ENCODE measurements around the gene PHACTR3.

DNA sequence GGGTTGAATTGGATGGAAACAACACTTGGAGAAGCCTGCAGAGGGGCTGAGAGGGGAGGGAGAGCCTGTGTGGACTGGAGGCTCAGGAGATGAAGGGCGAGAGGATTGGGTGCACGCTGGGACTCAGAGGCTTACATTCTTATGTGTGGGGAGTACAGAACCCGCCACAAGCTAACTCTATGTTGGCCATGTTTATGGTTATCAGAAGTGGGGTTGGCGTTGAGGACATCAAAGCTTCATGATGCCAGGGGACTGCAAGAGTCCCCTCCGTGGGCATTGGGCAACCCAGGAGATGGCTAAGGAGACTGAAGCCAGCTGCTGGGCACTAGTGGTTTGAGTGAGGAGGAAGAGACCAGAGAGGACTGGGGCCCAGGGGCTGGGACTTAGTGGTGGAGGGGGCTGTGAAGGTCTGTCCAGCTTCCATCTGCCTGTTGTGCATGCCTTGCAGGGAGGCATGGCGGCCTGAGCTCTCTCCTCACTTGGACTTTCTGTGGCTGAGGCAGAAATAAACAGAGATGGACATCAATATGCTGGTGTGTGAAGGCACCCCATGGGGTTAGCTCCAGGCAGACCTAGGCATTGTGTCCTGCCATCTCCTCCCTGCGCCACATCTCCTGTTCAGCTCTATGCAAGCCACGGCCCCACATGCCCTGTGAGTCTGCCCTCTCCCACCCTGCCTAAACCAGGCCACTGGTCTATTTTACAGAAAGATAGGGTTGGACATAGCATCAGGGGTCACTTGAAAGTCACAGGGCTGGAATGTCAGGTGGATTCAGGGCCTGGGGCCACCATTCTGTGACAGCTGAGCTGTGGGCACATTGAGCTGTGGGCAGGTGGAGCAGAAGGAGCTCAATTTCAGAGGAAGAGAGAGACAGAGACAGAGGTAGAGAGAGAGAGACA is 61.6 kb downstream of the PHACTR3 start:
- no peak for TF ChIP-seq POLR2A (IDR thresholded peaks at IDR 0.05)
- TF ChIP-seq, protein P1, sequence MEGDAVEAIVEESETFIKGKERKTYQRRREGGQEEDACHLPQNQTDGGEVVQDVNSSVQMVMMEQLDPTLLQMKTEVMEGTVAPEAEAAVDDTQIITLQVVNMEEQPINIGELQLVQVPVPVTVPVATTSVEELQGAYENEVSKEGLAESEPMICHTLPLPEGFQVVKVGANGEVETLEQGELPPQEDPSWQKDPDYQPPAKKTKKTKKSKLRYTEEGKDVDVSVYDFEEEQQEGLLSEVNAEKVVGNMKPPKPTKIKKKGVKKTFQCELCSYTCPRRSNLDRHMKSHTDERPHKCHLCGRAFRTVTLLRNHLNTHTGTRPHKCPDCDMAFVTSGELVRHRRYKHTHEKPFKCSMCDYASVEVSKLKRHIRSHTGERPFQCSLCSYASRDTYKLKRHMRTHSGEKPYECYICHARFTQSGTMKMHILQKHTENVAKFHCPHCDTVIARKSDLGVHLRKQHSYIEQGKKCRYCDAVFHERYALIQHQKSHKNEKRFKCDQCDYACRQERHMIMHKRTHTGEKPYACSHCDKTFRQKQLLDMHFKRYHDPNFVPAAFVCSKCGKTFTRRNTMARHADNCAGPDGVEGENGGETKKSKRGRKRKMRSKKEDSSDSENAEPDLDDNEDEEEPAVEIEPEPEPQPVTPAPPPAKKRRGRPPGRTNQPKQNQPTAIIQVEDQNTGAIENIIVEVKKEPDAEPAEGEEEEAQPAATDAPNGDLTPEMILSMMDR (IDR thresholded peaks at IDR 0.05): no peak

Measured in tibial nerve (tissue), 3 donors.